HL-60 (cell line): Measurements from ENCODE around the gene SH2B2.
"Not testable (repeated sequence)": the region's sequence is repeated elsewhere in the genome, so short reads cannot be mapped to it uniquely, and the experiment has no call there.

Experiments
- DNase-seq, 2 experiments: peaks; one replicate each; pipeline ENCODE4 v3.0.0-alpha.2; 2010 to 2020; ENCODE audit warnings: low read depth in 1 of 2, low spot score in 1 of 2
- H3K27ac ChIP-seq: fragments of 250-450 bp; sonication (Bioruptor Pico); replicated peaks from 2 replicates; pipeline ENCODE4 v1.5.1; 2020; ENCODE audit warnings: mild to moderate bottlenecking, moderate library complexity
- H3K27me3 ChIP-seq: fragments of 250-450 bp; sonication (Bioruptor Pico); 2 replicates; pipeline ENCODE4 v1.5.1; 2021; ENCODE audit warnings: mild to moderate bottlenecking, moderate library complexity; ENCODE audit not compliant: insufficient read depth, poor library complexity, severe bottlenecking
- H3K4me3 ChIP-seq: replicated peaks from 2 replicates; pipeline ENCODE4 v1.5.1; 2011; ENCODE audit warnings: mild to moderate bottlenecking, control low read depth, low read length; ENCODE audit not compliant: insufficient read depth
- GABPA ChIP-seq: IDR thresholded peaks from 2 replicates; pipeline ENCODE4 v1.6.1; 2012; ENCODE audit warnings: low read depth
- POLR2AphosphoS5 ChIP-seq: IDR thresholded peaks from 2 replicates; pipeline ENCODE4 v1.6.1; 2012; ENCODE audit warnings: low read depth
- REST ChIP-seq: IDR thresholded peaks from 2 replicates; pipeline ENCODE4 v1.6.1; 2012; ENCODE audit warnings: low read depth; ENCODE audit not compliant: insufficient replicate concordance
- SPI1 ChIP-seq: IDR thresholded peaks from 2 replicates; pipeline ENCODE4 v1.6.1; 2012; ENCODE audit warnings: low read depth, mild to moderate bottlenecking, borderline replicate concordance
- TF ChIP-seq, protein P1 (sequence below): IDR thresholded peaks from one replicate; pipeline ENCODE4 v1.5.1; 2011; ENCODE audit warnings: low read length, control low read depth, inconsistent platforms; ENCODE audit not compliant: insufficient read depth

The SH2B2 gene

GRCh38 chr7:102320601-102321350 is 34.1 kb downstream of the SH2B2 start:
- Histone ChIP-seq H3K27me3 (no peaks in the 10 kb centered on the region), H3K27ac (no peak overlapping the region), H3K4me3 (no peak overlapping the region)
- TF ChIP-seq SPI1, result no peak
- DNase-seq, result no peak

GRCh38 chr7:102321351-102322201 is 34.9 kb downstream of the SH2B2 start:
- H3K4me3 ChIP-seq, result no peak overlapping the region
- no peak for DNase-seq
- TF ChIP-seq REST, result no peak
- no peak for TF ChIP-seq GABPA

GRCh38 chr7:102322202-102322715 is 35.6 kb downstream of the SH2B2 start:
- Histone ChIP-seq H3K27ac (no peak overlapping the region), H3K27me3 (no peaks in the 10 kb centered on the region), H3K4me3 (no peak overlapping the region)
- DNase-seq, result no peak
- TF ChIP-seq GABPA, result no peak

More at GRCh38 chr7:102321351-102322201, 34.9 kb downstream of the SH2B2 start:
- Histone ChIP-seq H3K27ac (no peak overlapping the region), H3K27me3 (no peaks in the 10 kb centered on the region)

DNA sequence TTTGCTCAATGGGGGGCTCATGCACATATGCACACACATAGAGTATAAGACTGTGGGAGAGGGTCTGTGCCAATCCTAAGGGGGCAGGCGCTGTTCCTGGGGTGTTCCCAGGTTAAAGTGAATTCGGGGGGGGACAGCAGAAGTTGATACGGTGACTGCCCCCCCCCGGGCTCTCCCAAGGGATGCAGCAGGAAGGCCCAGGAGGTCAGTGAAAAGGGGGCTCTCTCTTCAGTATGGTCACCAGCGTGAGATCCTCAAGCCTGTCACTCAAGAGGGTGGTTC is 37.2 kb downstream of the SH2B2 start:
- no peak overlapping the region for H3K4me3 ChIP-seq
- TF ChIP-seq, protein P1, sequence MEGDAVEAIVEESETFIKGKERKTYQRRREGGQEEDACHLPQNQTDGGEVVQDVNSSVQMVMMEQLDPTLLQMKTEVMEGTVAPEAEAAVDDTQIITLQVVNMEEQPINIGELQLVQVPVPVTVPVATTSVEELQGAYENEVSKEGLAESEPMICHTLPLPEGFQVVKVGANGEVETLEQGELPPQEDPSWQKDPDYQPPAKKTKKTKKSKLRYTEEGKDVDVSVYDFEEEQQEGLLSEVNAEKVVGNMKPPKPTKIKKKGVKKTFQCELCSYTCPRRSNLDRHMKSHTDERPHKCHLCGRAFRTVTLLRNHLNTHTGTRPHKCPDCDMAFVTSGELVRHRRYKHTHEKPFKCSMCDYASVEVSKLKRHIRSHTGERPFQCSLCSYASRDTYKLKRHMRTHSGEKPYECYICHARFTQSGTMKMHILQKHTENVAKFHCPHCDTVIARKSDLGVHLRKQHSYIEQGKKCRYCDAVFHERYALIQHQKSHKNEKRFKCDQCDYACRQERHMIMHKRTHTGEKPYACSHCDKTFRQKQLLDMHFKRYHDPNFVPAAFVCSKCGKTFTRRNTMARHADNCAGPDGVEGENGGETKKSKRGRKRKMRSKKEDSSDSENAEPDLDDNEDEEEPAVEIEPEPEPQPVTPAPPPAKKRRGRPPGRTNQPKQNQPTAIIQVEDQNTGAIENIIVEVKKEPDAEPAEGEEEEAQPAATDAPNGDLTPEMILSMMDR, result no peak
- TF ChIP-seq SPI1, result no peak
- no peak for TF ChIP-seq GABPA
- TF ChIP-seq REST, result no peak
- TF ChIP-seq POLR2AphosphoS5, result no peak
- no peak overlapping the region for H3K27ac ChIP-seq
- DNase-seq, result no peak
- no peaks in the 10 kb centered on the region for H3K27me3 ChIP-seq

DNA sequence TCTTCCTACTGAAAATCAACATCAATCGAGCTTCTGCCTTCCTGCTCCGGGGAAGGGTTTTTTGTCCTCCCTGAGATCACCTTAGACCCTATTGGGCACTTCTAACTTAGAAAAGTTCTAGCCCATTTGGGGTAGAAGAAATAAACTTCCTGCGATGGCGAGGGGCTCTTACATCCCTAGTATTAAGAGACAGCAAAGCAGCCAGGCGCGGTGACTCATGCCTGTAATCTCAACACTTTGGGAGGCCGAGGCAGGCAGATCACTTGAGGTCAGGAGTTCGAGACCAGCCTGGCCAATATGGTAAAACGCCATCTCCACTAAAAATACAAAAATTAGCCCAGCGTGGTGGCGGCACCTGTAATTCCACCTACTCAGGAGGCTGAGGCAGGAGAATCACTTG is 38.4 kb downstream of the SH2B2 start:
- H3K4me3 ChIP-seq, H3K27ac ChIP-seq, H3K27me3 ChIP-seq, DNase-seq: not testable (repeated sequence)
